ENCODE measurements around the gene SKA1. TPM values are rescaled to one million over a fixed set of nuclear protein-coding genes. Genes with fewer than 3 reads are reported as not detected.
"Not testable (repeated sequence)": the region's sequence is repeated elsewhere in the genome, so short reads cannot be mapped to it uniquely, and the experiment has no call there.

Gene SKA1
- total and polyA plus RNA-seq, 2 donors (not counting 1 experiment from before 2014, with no cell fraction given) = 4.2 to 4.6 TPM

DNA sequence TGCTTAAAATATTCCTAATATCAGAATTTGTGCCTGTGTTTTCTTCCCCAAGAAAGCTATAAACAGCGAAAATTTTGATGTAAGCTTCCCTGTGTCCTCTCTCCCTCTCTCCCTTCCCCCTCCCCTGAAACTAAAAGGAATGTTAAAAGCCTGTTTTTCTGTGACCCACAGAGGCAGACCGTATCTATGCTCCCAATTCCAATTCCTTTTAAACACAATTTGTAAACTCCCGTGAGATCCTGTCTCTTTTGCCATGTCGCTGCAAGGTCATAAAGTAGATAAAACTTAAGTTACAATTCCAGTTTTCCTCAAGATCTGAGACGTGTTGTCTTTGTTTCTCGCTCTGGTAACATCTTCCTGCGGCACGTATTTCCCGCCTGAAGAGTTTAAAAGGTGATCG, 23.3 kb downstream of the SKA1 start:
- peak overlapping the region; percentile 41 for H2AFZ ChIP-seq (ENCODE audit: low read length)
- H3K27ac ChIP-seq (ENCODE audit: insufficient read depth, low read length) = no peak overlapping the region
- no peaks in the 10 kb centered on the region for H3K4me1 ChIP-seq (ENCODE audit: control insufficient read depth, extremely low read depth, insufficient read depth, low read length)
- peaks cover 2% of the 10 kb centered on the region for H3K36me3 ChIP-seq (ENCODE audit: control insufficient read depth, insufficient read depth, low read length)
- no peaks in the 10 kb centered on the region for H3K79me2 ChIP-seq (ENCODE audit: control insufficient read depth, insufficient read depth, low read length)
- peak overlapping the region in 1 of 4 experiments; percentile 24 for H3K4me3 ChIP-seq (replicated peaks in 1 of 4; ENCODE audit: control extremely low read depth in 1 of 4, insufficient read depth in 1 of 4, low read depth in 3 of 4, low read length in 4 of 4)
- no peak for TF ChIP-seq EZH2 (IDR thresholded peaks at IDR 0.05; ENCODE audit: low read length, missing control alignments)
- TF ChIP-seq, protein P1, sequence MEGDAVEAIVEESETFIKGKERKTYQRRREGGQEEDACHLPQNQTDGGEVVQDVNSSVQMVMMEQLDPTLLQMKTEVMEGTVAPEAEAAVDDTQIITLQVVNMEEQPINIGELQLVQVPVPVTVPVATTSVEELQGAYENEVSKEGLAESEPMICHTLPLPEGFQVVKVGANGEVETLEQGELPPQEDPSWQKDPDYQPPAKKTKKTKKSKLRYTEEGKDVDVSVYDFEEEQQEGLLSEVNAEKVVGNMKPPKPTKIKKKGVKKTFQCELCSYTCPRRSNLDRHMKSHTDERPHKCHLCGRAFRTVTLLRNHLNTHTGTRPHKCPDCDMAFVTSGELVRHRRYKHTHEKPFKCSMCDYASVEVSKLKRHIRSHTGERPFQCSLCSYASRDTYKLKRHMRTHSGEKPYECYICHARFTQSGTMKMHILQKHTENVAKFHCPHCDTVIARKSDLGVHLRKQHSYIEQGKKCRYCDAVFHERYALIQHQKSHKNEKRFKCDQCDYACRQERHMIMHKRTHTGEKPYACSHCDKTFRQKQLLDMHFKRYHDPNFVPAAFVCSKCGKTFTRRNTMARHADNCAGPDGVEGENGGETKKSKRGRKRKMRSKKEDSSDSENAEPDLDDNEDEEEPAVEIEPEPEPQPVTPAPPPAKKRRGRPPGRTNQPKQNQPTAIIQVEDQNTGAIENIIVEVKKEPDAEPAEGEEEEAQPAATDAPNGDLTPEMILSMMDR (conservative IDR thresholded peaks at IDR 0.05 in 1 of 2, IDR thresholded peaks at IDR 0.05 in 1 of 2; ENCODE audit: low read depth in 1 of 2, low read length in 2 of 2) = no peak
- no peak for DNase-seq (ENCODE audit: low read depth in 2 of 2)
- no peak overlapping the region for H3K9ac ChIP-seq (ENCODE audit: insufficient read depth, low read length)
- no peaks in the 10 kb centered on the region for H3K9me3 ChIP-seq (ENCODE audit: control insufficient read depth, insufficient read depth, low read depth, low read length)
- no peaks in the 10 kb centered on the region for H4K20me1 ChIP-seq (ENCODE audit: control insufficient read depth, extremely low read depth, insufficient read depth, low read length)
- no peaks in the 10 kb centered on the region for H3K27me3 ChIP-seq (ENCODE audit: control insufficient read depth, insufficient read depth, low read length)
- no peak overlapping the region for H3K4me2 ChIP-seq (ENCODE audit: extremely low read depth, insufficient read depth, low read length)

- Histone ChIP-seq H3K4me1 (ENCODE audit: control insufficient read depth, extremely low read depth, insufficient read depth, low read length) (no peaks in the 10 kb centered on the region), H3K4me2 (ENCODE audit: extremely low read depth, insufficient read depth, low read length) (no peak overlapping the region), H3K27ac (ENCODE audit: insufficient read depth, low read length) (no peak overlapping the region), H4K20me1 (ENCODE audit: control insufficient read depth, extremely low read depth, insufficient read depth, low read length) (no peaks in the 10 kb centered on the region), H3K36me3 (ENCODE audit: control insufficient read depth, insufficient read depth, low read length) (no peaks in the 10 kb centered on the region), H3K9me3 (ENCODE audit: control insufficient read depth, insufficient read depth, low read depth, low read length) (no peaks in the 10 kb centered on the region), H3K4me3 (replicated peaks in 1 of 4; ENCODE audit: control extremely low read depth in 1 of 4, insufficient read depth in 1 of 4, low read depth in 3 of 4, low read length in 4 of 4) (no peak overlapping the region), H2AFZ (ENCODE audit: low read length) (no peak overlapping the region), H3K9ac (ENCODE audit: insufficient read depth, low read length) (no peak overlapping the region), H3K79me2 (ENCODE audit: control insufficient read depth, insufficient read depth, low read length) (no peaks in the 10 kb centered on the region), H3K27me3 (ENCODE audit: control insufficient read depth, insufficient read depth, low read length) (no peaks in the 10 kb centered on the region)
- no peak for DNase-seq (ENCODE audit: low read depth in 2 of 2)
- TF ChIP-seq, protein P1 (conservative IDR thresholded peaks at IDR 0.05 in 1 of 2, IDR thresholded peaks at IDR 0.05 in 1 of 2; ENCODE audit: low read depth in 1 of 2, low read length in 2 of 2) = no peak
- no peak for TF ChIP-seq EZH2 (IDR thresholded peaks at IDR 0.05; ENCODE audit: low read length, missing control alignments)
Measured at GRCh38 chr18:50398947-50399346, 24.1 kb downstream of the SKA1 start.

DNA sequence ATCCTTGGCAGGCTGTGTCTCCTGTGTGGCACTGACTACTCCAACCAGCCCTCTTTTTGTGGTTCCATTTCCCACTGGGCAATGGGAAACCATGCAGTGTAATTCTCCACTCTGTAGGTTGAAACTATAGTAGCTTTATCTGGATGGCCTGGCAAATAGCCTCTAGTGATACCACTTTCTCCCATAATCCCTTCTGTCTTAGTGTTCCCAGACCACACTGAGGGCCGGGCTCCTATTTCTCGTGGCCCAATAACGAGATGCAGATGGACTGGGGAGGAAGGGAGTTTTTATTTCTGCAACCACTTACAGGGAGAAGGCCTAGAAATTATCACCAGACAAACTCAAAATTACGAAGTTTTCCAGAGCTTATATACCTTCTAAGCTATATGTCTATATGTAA, 24.7 kb downstream of the SKA1 start:
- Histone ChIP-seq H3K9ac (ENCODE audit: insufficient read depth, low read length) (no peak overlapping the region), H2AFZ (ENCODE audit: low read length) (no peak overlapping the region), H4K20me1 (ENCODE audit: control insufficient read depth, extremely low read depth, insufficient read depth, low read length) (no peaks in the 10 kb centered on the region), H3K27me3 (ENCODE audit: control insufficient read depth, insufficient read depth, low read length) (no peaks in the 10 kb centered on the region), H3K27ac (ENCODE audit: insufficient read depth, low read length) (no peak overlapping the region), H3K4me3 (replicated peaks in 1 of 4; ENCODE audit: control extremely low read depth in 1 of 4, insufficient read depth in 1 of 4, low read depth in 3 of 4, low read length in 4 of 4) (no peak overlapping the region), H3K36me3 (ENCODE audit: control insufficient read depth, insufficient read depth, low read length) (no peaks in the 10 kb centered on the region), H3K4me1 (ENCODE audit: control insufficient read depth, extremely low read depth, insufficient read depth, low read length) (no peaks in the 10 kb centered on the region), H3K4me2 (ENCODE audit: extremely low read depth, insufficient read depth, low read length) (no peak overlapping the region), H3K79me2 (ENCODE audit: control insufficient read depth, insufficient read depth, low read length) (no peaks in the 10 kb centered on the region), H3K9me3 (ENCODE audit: control insufficient read depth, insufficient read depth, low read depth, low read length) (no peaks in the 10 kb centered on the region)
- no peak for DNase-seq (ENCODE audit: low read depth in 2 of 2)
- TF ChIP-seq, protein P1 (conservative IDR thresholded peaks at IDR 0.05 in 1 of 2, IDR thresholded peaks at IDR 0.05 in 1 of 2; ENCODE audit: low read depth in 1 of 2, low read length in 2 of 2) = no peak
- TF ChIP-seq EZH2 (IDR thresholded peaks at IDR 0.05; ENCODE audit: low read length, missing control alignments) = no peak

- not testable (repeated sequence) for H3K9ac ChIP-seq (ENCODE audit: insufficient read depth, low read length)
Measured at GRCh38 chr18:50400438-50400837, 25.6 kb downstream of the SKA1 start.

More at GRCh38 chr18:50400438-50400837, 25.6 kb downstream of the SKA1 start:
- H3K9me3 ChIP-seq (ENCODE audit: control insufficient read depth, insufficient read depth, low read depth, low read length); H3K36me3 ChIP-seq (ENCODE audit: control insufficient read depth, insufficient read depth, low read length); H3K4me3 ChIP-seq (replicated peaks in 1 of 4; ENCODE audit: control extremely low read depth in 1 of 4, insufficient read depth in 1 of 4, low read depth in 3 of 4, low read length in 4 of 4); H3K27me3 ChIP-seq (ENCODE audit: control insufficient read depth, insufficient read depth, low read length); H3K4me1 ChIP-seq (ENCODE audit: control insufficient read depth, extremely low read depth, insufficient read depth, low read length); H3K27ac ChIP-seq (ENCODE audit: insufficient read depth, low read length); DNase-seq (ENCODE audit: low read depth in 2 of 2); H4K20me1 ChIP-seq (ENCODE audit: control insufficient read depth, extremely low read depth, insufficient read depth, low read length); H3K4me2 ChIP-seq (ENCODE audit: extremely low read depth, insufficient read depth, low read length); H2AFZ ChIP-seq (ENCODE audit: low read length); H3K79me2 ChIP-seq (ENCODE audit: control insufficient read depth, insufficient read depth, low read length): not testable (repeated sequence)

All from fibroblast of lung (primary cell).